Esophagus squamous epithelium (tissue), 4 donors: ENCODE results near the gene TLE5.
"Not testable (repeated sequence)": the region's sequence is repeated elsewhere in the genome, so short reads cannot be mapped to it uniquely, and the experiment has no call there.

Source experiments
- POLR2A ChIP-seq, 4 donors: fragments of 450-650 bp; IDR thresholded peaks; one replicate each; pipeline ENCODE4 v1.6.1; 2017; ENCODE audit warnings: antibody characterized with exemption in 4 of 4, mild to moderate bottlenecking in 4 of 4, moderate library complexity in 3 of 4
- TF ChIP-seq, protein P1 (sequence below), 6 experiments: fragments of 450-650 bp in 4 of 6; fragments of 200-600 bp in 2 of 6; sonication (generic) in 2 of 6; IDR thresholded peaks; one replicate each; pipeline ENCODE4 v1.5.1; 2016 to 2019; ENCODE audit warnings: antibody characterized with exemption in 6 of 6, mild to moderate bottlenecking in 4 of 6, moderate library complexity in 4 of 6

- TF ChIP-seq, protein P1, sequence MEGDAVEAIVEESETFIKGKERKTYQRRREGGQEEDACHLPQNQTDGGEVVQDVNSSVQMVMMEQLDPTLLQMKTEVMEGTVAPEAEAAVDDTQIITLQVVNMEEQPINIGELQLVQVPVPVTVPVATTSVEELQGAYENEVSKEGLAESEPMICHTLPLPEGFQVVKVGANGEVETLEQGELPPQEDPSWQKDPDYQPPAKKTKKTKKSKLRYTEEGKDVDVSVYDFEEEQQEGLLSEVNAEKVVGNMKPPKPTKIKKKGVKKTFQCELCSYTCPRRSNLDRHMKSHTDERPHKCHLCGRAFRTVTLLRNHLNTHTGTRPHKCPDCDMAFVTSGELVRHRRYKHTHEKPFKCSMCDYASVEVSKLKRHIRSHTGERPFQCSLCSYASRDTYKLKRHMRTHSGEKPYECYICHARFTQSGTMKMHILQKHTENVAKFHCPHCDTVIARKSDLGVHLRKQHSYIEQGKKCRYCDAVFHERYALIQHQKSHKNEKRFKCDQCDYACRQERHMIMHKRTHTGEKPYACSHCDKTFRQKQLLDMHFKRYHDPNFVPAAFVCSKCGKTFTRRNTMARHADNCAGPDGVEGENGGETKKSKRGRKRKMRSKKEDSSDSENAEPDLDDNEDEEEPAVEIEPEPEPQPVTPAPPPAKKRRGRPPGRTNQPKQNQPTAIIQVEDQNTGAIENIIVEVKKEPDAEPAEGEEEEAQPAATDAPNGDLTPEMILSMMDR (IDR thresholded peaks at IDR 0.05), result not testable (repeated sequence)
- TF ChIP-seq POLR2A (IDR thresholded peaks at IDR 0.05), result not testable (repeated sequence)
Measured at GRCh38 chr19:3012059-3012458, 50.2 kb downstream of the TLE5 start.
